ENCODE data around the gene KITLG.
"Not testable (repeated sequence)": the region's sequence is repeated elsewhere in the genome, so short reads cannot be mapped to it uniquely, and the experiment has no call there.

KITLG gene

GRCh38 chr12:88472775-88473174, 107.5 kb downstream of the KITLG start:
- no peak for DNase-seq

DNA sequence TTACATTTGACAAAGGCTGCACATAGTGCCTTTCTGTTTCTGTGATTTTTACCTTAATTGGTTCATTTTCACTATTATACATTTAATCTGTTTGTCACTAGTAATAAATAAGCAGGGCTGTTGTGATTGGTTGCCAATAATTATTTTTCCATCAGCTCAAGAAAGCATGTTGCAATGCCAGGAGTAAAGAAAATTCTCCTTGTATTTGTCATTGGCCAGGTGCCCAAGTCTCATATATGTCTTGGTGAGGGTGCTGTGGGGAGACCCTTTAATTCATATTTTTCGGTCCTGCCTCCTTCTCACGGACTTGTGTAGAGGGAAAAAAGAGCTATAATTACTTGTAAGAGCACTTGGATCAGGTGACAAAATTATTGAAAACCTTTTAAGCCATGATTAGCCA, 108.0 kb downstream of the KITLG start:
- peak in 1 of 3 experiments; percentile 51 for DNase-seq

DNA sequence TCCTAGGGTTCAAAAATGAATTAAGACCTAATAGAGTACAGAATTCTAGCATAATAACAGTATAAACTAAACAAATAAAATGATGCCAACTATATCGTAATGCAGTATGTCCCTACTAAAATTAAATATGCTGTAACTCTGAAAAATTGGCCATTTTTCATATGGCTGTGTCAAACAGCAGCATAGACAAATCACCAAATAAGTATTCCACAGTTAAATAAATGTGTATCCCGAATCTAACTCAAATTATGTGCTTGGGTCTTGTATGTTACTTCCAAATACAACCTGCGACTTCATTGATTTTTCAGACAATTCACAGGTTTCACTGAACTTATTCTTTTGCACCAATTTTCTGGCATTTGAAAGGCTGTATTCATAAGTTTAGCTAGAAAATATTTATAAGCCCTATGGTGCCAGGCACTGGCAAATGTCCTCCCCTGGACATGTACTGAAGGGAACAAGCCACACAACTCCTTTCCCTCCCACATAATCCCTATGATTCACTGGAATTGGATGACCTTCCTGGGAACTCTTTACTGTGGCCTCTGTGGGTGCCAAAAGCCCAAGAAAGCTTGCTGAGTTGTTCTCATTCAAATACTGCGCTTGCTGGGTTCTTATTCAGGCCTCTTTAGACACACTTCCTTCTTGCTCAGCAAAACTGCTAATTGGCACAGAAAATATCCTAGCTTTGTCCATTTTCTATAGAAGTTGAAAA, 108.8 kb downstream of the KITLG start:
- DNase-seq = no peak

GRCh38 chr12:88469154-88469553, 111.1 kb downstream of the KITLG start:
- no peak for DNase-seq

DNA sequence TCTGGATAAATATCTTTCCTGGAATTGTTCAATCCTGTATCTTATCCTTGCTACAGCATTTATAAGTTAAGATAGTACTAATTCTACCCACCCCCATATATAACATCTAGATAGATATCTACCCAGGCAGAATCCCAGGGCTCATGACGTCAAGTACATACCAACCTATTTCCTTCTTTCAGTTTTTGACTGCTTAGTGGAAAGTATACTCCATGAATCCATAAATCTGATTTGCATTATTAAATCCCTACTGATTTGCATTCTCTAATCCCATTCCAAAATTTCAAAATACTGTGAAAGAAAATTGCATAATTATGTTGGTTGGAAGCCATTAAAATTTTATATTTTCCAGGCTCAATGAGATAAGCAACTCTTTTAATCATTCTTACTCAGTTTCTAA, 111.7 kb downstream of the KITLG start:
- DNase-seq = no peak

GRCh38 chr12:88466708-88467107, 113.6 kb downstream of the KITLG start:
- not testable (repeated sequence) for DNase-seq

DNA sequence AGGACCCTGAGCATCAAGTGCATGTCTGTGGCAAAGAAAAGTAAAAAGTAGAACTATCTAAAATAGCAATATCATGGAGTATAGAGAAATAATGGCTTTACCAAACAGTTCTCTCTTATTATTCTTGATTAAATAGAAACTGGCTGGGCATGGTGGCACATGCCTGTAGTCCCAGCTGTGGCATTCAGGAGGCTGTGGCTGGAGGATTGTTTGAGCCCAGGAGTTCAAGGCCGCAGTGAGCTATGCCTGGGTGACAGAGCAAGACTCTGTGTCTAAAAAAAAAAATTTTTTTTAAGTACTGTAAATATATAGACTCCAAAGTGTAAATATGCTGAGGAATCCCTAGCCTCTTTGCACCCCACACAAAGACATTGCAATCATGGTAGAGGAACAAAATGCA, 121.9 kb downstream of the KITLG start:
- DNase-seq = no peak

DNA sequence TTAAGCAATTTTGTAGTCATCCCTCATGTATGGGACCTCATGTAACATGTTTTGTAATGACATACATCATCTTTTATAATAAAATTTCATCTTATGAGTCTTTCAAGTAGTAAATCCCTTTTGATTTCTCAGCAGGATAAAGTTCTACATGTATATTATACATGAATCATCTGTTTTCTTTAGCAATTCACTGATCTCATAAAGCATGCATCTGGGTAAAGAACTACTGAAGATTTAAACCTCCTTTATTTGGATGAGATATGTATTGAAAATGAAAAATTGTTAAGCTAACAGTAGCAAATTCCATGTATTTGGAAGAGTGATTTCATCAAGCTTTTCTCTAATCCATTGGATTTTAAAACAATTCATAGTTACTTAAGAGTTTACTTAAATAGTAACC, 126.9 kb downstream of the KITLG start:
- DNase-seq = no peak

- no peak for DNase-seq
Measured at GRCh38 chr12:88451205-88451604, 129.1 kb downstream of the KITLG start.

GRCh38 chr12:88450136-88450535, 130.1 kb downstream of the KITLG start:
- DNase-seq = no peak

DNA sequence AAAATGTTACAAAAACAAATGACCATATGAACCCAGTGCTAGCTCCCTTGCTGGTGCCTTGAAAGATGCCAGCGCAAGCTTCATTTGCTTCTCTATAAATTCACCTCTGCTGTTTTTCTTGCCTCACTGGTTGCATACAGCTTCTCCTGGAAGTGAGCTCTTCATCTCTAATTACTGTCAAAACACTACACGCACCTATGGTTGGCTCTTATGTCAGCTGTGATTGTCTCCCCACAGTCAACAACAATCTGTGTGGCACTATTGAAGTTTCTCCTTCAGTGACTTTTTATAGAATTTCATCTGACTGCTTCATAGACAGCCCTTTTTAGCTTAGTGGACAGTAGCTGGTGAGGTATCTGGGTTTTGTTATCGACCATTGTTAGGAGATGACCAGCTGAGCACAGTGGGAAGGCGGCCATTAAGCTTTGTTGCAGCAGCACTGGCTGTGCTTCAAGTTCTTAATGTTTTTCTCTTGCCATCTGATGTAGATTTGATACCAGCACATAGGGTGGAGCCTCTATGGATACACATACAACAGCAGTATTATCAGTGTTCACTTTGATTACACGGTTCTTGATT, 131.8 kb downstream of the KITLG start:
- DNase-seq = peak; percentile 85 to 96 (median 90)

GRCh38 chr12:88445705-88446394, 134.4 kb downstream of the KITLG start:
- DNase-seq = no peak

GRCh38 chr12:88444481-88444880, 135.8 kb downstream of the KITLG start:
- DNase-seq = no peak

All from NCI-H1417 (cell line).